Stimulated activated CD8-positive, alpha-beta memory T cell treated with anti-CD3 and anti-CD28 coated beads, Interleukin-4, amount 100 ng/mL, for 24 hours (primary cell): ENCODE measurements around the gene CUX1.

ENCODE experiments used
- DNase-seq: peaks from one replicate; pipeline ENCODE4 v3.0.0-alpha.2; 2020; ENCODE audit warnings: low read depth

The CUX1 gene

DNA sequence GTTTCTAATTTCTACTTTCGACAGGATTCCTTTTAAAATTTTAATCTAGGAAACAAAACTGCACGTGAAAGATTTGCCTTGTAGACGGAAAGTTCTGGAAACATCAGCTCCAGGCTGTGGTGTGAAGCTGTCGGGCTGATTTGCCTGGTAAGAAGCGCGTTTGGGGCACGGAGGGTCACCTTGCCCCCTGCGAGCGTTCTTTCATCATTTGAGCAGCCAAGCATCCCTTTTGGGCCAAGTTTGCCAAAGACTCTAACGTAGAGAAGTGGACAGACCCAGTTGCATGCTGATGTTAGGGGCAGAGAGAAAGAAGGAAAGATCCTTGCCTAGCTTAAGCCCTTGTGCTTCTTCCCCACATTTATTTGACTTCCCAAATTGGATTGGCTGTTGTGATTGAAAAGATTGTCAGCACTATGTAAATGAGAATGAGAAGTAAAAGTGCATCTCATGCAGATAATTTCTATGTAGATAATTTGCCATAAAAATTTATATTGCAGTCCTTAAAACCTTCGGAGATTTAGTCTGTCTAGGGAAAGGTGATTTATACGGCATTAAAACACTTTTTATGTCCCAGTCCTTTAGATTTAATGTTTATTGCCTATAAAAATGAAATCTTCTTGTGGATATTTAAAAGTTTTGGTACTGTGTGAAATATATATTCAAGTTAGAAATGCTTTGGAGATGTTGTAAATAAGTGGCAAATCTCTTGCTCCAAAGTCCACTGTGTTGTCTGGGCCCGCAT, 76.1 kb downstream of the CUX1 start:
- no peak for DNase-seq

- no peak for DNase-seq
Measured at GRCh38 chr7:101896316-101896715, 78.9 kb downstream of the CUX1 start.

- no peak for DNase-seq
Measured at GRCh38 chr7:101896941-101897340, 79.5 kb downstream of the CUX1 start.

- no peak for DNase-seq
Measured at GRCh38 chr7:101898106-101898505, 80.7 kb downstream of the CUX1 start.

- DNase-seq, result no peak
Measured at GRCh38 chr7:101899616-101900015, 82.2 kb downstream of the CUX1 start.

- no peak for DNase-seq
Measured at GRCh38 chr7:101900103-101900502, 82.7 kb downstream of the CUX1 start.

- DNase-seq, result no peak
Measured at GRCh38 chr7:101901661-101902491, 84.5 kb downstream of the CUX1 start.

DNA sequence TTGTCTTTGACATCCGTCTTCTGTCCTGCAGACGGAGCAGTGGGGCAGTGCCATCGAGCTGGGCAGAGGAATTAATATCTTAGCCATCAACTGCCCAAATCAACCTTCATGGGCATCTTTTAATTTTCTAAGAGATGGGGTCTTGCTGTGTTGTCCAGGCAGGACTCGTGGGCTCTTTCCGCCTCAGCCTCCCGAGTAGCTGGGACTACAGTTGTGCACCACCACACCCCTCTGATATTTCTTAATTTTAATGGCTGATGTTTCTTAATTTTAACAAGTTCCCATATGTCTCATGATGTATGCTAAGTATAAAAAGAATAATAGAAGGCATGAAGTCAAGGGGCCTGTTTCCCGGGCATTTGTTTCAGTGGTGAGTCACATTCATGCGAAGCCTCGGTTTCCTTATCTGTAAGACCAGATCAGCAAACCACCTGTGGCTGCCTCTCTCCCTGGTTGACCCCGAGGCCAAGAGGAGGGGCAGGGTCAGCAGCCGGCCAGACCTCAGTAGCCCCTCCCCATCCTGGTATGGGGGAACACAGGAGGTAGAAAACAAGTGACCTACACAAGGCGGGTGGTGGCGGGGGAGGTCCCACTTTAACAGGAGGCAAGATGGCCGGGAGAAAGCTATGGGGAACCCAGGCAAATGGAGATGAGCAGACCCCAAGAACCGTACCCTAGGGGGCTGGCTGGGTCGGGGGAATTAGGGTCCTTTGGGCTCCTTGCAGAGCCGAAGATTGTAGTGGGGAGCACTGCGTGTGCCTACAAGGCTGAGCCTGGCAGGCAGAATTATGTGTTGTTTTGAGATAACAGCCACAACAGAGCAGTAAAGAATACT, 85.5 kb downstream of the CUX1 start:
- no peak for DNase-seq

- DNase-seq, result no peak
Measured at GRCh38 chr7:101903515-101903868, 86.1 kb downstream of the CUX1 start.

GRCh38 chr7:101904019-101904418, 86.6 kb downstream of the CUX1 start:
- no peak for DNase-seq

DNA sequence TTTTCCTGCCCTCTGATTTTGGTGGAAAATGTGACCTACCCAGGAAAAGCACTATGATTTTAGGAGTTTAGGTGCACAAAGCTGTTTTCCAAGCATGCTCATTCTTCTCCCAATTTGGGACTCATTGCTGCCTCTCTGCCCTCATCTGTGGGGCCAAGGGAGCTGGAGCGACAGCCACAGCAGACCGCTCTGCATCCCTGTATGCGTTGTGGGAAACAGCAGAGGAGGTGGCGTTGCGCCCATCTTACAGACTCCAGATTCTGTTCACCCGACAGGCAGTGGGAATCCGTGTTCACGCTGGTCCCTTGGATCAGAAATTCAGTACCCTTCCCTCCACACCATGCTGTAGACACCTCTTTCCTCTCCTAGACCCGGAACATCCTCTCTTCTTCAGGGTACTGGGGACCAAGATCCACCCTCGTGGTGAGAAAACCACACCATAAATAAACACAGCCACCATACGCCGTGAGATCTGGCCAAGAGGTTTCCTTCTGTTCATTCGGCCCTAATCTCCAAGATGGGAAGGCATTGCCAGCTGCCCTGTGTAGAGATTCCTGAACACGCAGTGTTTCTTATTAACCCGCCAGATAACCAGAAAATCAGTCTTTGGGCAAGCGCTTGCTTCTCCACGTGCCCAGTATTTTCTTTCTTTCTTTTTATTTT, 87.9 kb downstream of the CUX1 start:
- no peak for DNase-seq

DNA sequence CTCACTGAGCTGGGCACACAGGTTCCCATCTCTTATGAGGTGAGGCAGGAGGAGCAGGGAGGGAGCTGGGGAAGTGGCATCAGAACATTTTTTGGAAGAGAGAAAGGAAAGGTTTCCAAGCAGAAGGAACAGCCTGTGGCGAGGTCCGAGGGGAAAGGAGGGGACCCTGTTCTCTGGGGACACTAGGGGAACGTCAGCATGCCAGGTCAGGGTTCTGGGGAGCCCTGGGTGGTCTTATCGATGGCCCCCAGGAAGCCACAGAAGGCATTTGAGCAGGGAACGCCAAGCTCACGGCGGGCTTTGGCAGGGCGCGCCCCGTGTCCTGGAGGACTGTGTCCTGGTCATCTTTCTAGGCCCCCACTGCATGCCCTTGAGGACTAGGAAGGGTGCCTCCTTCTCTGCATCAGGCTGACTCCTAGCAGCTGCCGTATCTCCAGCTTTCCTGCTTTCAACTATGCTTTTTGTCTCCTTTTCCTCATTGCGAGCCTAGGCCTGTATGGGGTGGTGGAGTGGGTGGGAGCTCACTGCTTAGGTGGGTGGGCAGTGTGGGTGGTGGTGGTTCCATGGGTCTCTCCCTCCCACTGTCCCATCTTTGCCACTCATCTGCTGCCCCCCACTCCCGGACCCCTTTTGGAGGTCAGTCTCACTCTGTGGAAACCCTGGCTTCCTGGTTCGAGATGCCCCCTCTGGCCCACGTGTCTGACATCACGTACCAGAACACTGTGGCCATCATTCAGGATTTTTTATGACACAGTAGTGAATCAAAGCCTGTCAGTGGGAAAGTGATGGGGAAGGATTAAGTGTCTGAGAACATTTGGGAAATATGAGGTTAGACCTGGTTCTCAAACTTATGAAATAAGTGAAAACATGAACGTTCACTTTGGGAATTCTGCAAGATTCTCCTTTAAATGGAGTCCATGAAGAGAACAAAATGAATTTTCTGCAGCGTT, 89.1 kb downstream of the CUX1 start:
- DNase-seq, result no peak

DNA sequence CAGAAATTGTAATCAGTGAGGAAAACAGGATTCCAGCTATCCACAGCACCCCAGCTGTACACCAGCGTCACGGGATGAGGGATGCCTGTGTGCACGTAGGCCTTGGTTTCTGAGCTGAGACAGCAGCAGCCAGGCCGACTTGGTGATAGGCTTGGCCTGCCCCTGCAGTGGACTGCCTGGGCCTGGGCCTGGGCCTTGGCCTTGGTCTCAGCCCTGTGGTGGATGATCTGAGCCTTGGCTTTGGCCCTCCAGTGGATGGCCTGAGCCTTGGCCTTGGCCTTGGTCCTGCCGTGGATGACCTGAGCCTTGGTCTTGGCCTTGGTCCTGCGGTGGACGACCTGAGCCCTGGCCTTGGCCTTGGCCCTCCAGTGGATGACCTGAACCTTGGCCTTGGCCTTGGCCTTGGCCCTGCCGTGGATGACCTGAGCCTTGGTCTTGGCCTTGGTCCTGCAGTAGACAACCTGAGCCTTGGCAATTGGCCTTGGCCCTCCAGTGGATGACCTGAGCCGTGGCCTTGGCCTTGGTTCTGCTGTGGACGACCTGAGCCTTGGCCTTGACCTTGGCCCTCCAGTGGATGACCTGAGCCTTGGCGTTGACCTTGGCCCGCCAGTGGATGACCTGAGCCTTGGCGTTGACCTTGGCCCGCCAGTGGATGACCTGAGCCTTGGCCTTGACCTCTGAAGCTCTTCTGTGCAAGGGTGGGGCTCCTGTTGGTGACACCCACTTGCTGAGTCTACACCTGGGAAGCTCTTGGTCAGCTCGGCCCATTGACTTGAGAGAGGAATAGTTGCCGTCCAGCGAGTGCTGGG, 93.8 kb downstream of the CUX1 start:
- DNase-seq, result no peak

GRCh38 chr7:101911800-101912715, 94.6 kb downstream of the CUX1 start:
- DNase-seq, result no peak

DNA sequence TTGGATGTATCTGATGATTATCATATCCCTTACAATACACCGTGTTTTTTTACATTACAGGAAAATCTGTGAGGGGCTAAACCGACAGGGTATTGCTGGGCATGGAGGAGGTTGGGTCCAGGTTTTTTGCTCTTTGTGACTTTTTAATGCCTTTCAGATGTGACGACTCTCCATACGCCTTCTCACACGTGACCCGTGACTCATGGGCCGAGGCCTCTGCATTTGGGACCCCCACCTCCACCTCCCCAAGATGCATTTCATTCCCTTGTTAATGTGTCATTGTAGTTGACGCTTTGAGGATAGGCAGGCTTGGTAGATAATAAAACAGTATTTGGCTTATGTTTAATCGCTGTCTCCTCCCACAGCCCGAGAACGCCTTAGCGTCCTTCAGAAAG, 95.3 kb downstream of the CUX1 start:
- no peak for DNase-seq

GRCh38 chr7:101913247-101913721, 95.9 kb downstream of the CUX1 start:
- no peak for DNase-seq

DNA sequence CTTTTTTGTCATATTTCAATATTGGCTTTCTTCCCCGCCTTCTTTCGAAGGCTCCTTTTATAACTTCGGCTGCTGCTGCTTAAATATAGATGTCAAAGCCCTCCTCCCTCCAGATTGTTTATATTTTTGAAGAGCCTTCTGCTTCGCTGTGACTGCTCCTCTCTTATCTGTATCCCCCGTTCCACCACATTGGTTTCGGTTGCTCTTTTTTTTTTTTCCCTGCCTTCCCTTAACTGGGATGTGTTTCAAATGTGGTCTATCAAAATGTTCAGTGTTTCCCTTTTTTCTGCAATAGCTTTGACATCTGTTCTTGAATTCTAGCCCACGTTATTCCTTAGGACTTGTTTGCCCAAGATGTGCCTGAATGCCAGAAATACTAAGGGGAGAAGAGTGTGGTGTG, 96.4 kb downstream of the CUX1 start:
- no peak for DNase-seq

- no peak for DNase-seq
Measured at GRCh38 chr7:101915000-101915399, 97.6 kb downstream of the CUX1 start.
